Sciatic nerve (tissue), 2 donors: ENCODE data around the gene B3GAT1. TPM values are rescaled to one million over a fixed set of nuclear protein-coding genes. Genes with fewer than 3 reads are reported as not detected.

ENCODE experiments used
- ATAC-seq: fragments of 200-7000 bp; cut with Tn5 transposase; one replicate; pipeline ENCODE4 v1.9.1; 2020; ENCODE audit warnings: mild to moderate bottlenecking, moderate library complexity
- DNase-seq: peaks from one replicate; pipeline ENCODE4 v3.0.0-alpha.2; 2020; ENCODE audit warnings: low spot score
- intact Hi-C: fragments of 100-400 bp; cut with DNase I; formaldehyde crosslinking; loops from one replicate; pipeline ENCODE4 v1.14.2; 2022
- total RNA-seq: library from RNA; stranded (reverse); fragmentation: NEBNext Ultra II Directional; extraction: Animal tissue kit (Norgen Biotek cat#: 25700); gene quantifications from one replicate; pipeline ENCODE4 v1.2.1, GENCODE V29; 2021
- donor health status: DM: no; HTN: no; CAD: no.
- donor health status: DM: no; HTN: no; CAD: no.

B3GAT1 gene
- total RNA-seq, 1 donor from 2014 or later = 23.3 TPM

DNA sequence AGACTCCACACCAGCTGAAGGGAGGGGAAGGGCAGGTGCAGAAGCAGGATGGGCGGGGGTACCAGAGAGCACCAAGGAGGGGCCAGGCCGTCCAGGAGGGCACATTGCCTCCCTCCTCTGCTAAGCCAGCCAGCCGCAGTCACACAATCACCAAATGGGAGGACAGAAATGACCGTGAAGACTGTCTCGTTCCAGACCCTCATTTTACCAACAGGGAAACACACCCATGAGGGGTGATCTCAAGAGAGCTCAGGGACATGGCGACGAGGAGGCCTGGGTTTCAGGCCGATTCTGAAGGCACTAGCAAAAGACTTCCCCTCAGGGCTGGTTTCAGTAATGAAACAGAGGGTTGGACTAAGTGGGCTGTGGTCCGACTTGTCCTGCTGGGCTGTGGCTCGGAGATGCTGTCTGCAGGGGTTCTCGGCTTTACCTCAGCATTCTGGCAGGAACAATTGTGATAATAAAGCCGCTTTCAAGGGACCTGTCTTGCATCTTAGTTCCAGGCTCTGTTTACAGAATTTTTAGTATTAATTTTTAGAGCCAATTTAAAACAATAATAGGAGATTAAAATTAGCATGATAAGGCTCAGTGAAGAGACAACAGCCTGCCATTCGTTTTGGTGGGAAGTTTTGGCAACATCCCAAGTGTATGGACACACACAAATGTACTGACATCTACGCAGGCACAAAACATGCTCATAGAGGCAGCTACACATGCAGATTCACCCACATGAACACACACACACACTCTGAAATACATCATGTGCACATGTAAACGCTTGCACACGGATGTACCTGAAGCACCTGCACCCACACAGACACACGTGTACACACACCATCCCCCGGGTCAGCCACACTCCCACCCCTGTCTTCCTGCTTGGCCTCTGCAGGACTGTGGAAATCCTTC is 2.0 kb upstream of the B3GAT1 start:
- ATAC-seq = peak; percentile 16
- intact Hi-C loops = no loop called here
- no peak for DNase-seq

DNA sequence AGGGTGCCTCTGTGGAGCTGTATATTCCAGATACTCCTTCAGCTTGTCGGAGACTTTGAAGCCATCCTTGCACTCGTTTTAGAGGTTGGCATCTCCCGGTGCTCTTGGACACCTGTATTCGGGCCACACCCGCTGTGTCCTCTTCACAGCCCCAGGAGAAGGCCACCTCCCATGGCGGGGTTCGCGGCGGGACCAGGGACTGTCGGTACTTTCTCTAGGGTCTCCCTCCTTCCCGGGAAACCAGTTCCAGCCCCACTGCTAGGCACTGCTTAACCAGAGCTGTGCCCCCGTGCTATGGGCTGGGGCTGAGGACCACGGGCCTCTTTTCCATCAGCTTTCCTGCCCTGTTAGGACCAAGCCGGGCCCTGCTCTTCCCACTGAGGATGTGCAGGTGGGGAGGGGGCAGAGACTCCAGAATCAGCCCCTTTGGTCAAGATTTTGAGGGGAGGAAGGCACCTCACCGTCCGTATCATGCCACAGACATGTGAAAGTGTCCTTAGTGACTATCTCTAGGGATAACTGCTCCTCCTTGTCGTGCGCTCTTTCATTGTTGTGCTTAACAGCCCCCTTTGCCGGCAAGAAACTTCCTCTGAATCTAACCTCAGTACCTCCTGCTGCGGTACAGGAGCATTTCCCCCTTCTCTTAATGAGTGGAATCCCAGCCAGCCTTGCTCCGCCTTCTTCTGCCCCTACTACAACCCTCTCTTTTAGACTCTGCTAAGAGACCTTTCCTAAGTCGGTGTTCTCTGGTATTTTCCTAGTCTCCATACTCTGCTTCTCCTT is 1.2 kb upstream of the B3GAT1 start:
- DNase-seq (peak; percentile 47), ATAC-seq (no peak)
- intact Hi-C loops = no loop called here

- DNase-seq = no peak
- intact Hi-C loops = no loop called here
- no peak for ATAC-seq
Measured at GRCh38 chr11:134410766-134411165, 1.3 kb downstream of the B3GAT1 start.

GRCh38 chr11:134409552-134410429 is 2.3 kb downstream of the B3GAT1 start:
- DNase-seq = no peak
- intact Hi-C loops = no loop called here
- no peak for ATAC-seq

DNA sequence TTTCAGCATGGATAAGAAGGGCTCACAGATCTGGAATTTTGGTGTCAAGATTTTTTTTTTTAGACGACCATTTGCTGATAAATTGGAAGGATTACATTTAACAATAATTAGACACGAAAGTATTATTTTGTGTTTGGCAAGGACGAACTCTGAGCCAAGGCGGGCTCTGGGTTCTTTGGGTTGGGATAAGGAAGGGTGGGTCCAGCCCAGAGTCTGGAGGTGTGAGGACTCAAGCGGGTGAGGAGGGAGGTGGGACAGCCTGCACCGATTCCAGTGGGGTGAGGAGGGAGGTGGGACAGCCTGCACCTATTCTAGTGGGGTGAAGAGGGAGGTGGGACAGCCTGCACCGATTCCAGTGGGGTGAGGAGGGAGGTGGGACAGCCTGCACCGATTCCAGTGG is 4.1 kb downstream of the B3GAT1 start:
- ATAC-seq (no peak), DNase-seq (no peak)
- intact Hi-C loops = no loop called here

GRCh38 chr11:134407321-134407828 is 4.7 kb downstream of the B3GAT1 start:
- intact Hi-C loops = no loop called here
- no peak for ATAC-seq
- DNase-seq = no peak

- ATAC-seq = no peak
- DNase-seq = no peak
- intact Hi-C loops = no loop called here
Measured at GRCh38 chr11:134406264-134407185, 5.5 kb downstream of the B3GAT1 start.

- DNase-seq (no peak), ATAC-seq (peak; percentile 13)
- intact Hi-C loops = no loop called here
Measured at GRCh38 chr11:134405841-134406240, 6.2 kb downstream of the B3GAT1 start.

- intact Hi-C loops = no loop called here
- ATAC-seq (no peak), DNase-seq (no peak)
Measured at GRCh38 chr11:134405436-134405835, 6.6 kb downstream of the B3GAT1 start.

GRCh38 chr11:134404575-134405341 is 7.3 kb downstream of the B3GAT1 start:
- ATAC-seq = peak; percentile 30
- no peak for DNase-seq
- intact Hi-C loops = no loop called here

GRCh38 chr11:134402910-134403309 is 9.1 kb downstream of the B3GAT1 start:
- DNase-seq = no peak
- ATAC-seq = no peak
- intact Hi-C loops = no loop called here

DNA sequence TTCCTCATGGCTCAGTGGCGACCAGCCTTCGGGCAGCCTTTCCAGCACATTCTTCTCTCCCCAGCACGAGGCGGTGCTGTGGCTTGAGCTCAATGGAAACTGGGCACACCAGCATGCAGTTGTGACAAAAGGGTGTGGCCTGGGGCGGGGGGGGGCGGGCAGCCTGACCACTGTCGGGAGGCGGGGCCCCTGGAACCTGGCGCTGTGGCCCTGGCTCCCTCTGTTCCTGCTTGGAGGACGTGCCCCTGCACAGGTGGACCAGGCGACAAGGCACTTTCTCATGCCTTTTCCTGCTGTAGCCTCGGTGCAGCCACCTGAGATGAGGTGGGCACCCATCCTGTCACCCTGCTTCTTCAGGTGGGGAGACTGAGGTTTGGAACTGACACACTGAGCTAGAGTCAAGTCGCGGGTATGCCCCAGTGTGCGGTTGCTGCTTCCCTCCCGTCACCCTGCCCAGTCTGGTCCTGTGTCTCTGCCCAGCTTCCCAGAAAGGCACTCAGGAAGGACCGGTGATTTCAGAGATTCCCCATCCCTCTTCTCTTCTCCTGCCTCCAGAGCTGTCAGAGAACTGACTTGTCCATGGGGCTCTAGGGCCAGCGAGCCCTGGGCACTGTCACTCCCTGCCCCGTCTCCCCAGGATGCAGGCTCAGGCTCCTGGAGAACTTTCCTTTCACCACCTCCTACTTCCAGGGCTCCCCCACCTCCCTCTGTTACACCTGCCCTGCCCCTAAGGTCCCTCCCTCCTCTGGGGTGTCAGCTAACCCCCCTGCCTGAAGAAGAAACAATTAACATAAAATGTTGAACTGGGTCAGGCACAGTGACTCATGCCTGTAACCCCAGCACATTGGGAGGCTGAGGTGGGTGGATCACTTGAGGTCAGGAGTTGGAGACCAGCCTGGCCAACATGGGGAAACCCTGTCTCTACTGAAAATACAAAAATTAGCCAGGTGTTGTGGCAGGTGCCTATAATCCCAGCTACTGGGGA is 9.9 kb downstream of the B3GAT1 start:
- intact Hi-C loops = no loop called here
- DNase-seq (no peak), ATAC-seq (no peak)

DNA sequence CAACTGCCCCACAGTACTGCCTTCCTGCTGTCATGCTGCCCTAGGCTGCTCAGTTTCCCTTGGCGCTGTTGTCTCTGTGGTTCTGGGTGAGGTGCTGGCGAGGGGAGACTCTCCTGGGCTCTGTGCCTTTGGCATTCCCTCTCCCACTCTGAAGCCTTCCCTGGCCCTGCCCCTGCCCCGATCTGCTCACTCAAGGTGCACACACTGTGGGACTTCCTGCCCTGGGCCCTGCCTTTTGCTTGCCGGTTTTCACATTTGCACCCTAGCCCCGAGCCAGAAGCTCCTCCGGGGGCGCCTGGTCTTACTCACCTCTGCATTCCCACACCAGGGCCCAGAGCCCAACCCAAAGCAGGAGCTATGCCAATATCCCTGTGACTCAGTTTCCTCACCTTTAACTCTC is 12.0 kb downstream of the B3GAT1 start:
- no peak for DNase-seq
- intact Hi-C loops = no loop called here
- no peak for ATAC-seq

GRCh38 chr11:134399293-134399654 is 12.8 kb downstream of the B3GAT1 start:
- no peak for DNase-seq
- intact Hi-C loops = no loop called here
- ATAC-seq = no peak

DNA sequence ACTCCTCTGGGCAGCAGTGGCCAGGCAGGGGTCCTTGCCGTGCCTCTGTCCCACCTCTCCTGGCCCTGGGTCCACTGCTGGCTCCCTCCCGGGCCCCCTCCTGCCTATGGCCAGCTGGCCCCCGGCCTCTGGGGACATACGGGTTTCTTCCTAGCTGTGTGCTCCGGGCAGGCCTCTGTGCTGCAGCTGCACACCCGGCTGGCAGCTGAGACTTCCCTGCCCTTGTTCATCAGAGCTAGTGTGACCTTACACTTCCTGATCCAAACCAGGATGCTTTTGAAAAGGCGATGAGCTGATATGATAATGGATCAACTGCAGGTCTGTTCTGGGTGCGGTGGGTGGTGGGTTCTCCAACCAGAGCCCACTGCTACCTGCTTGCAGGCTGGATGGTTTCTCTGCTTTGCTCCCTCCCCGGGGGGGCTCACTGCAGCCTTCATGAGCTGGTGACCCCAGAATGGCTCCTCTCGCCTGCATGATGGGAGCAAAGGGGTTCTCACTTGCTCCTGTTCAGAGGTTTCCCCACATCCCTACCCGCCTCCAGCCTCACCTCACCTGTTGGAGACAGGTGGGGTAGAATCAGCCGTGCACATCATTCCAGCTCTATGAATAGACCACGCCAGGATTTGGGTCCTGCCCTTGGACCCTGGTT is 13.3 kb downstream of the B3GAT1 start:
- ATAC-seq (no peak), DNase-seq (no peak)
- intact Hi-C loops = no loop called here

- DNase-seq (no peak), ATAC-seq (peak; percentile 37)
- intact Hi-C loops = no loop called here
Measured at GRCh38 chr11:134398079-134398444, 14.0 kb downstream of the B3GAT1 start.
